UCSD-AML1 (cell line): ENCODE measurements around the gene CABP1.
"Not testable (repeated sequence)": the region's sequence is repeated elsewhere in the genome, so short reads cannot be mapped to it uniquely, and the experiment has no call there.

Source experiments
- DNase-seq: peaks from one replicate; lab custom pipeline; 2025; ENCODE audit not compliant: unreplicated experiment; lab: John Stamatoyannopoulos, UW

The CABP1 gene

GRCh38 chr12:120663741-120664140, 23.3 kb downstream of the CABP1 start:
- DNase-seq: no peak

DNA sequence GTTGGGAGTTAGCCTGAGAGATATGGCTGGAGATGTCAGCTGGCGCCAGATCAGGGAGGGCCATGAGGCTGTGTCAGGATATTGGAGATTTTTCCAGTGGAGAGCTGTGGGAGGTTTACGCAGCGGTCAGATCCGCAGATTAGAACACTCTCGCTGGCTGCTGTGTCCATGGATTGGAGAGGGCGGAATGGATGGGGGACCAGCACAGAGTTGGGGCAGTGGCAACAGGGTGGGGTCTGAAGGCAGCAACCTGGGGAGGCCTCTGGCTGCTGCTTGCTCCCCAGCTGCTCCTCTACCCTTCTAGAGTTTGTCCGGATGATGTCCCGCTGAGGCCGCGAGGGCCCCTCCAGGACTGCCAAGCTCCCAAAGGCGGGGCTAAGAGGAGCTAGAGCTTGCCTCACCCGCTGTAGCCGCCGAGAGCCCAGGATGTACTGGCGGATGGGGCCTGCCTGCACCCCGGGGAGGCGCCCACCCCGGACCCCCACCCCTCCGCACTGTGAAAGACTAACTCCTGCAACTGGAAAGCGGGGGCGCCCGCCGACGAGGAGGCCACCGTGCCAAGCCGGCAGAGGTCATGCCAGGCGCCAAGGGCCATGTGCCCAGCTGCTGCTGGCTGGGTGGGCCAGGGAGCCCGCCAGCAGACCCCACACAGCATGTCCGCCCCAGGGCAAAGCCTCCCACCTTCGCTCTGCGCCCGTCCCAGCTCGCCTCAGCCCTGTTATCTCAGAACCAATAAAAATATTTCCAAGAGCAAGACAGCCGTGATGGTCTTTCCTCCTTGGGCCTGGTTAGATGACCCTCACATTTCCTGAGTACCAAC, 26.4 kb downstream of the CABP1 start:
- no peak for DNase-seq

DNA sequence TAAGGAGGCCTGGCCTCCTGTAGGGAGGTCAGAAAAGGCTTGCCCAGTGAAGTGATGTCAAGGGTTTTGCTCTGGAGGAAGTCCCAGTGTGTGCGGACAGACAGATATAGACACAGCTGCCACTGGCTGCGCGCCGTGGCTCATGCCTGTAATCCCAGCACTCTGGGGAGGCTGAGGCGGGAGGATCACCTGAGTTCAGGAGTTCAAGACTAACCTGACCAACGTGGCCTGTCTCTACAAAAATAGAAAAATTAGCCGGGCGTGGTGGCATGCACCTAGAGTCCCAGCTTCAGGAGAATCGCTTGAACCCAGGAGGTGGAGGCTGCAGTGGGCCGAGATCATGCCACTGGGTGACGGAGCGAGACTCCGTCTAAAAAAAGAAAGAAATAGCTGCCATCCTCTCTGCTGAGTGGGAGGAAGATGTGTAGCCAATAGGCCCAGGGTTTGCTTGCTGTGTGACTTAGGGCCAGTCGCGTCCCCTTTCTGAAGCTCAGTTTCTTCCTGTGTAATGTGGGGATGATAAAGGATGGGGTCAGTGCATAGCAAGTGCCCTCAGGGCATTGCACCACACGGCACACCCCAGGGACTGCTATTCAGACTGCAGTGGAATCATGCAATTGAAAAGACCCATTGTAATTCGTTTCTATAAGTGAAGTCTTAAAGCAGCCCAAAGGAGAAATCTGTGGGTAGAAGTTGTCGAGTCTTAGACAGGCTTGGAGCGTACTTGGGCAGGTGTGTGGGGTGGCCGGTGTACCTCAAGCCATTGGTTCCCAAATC, 27.9 kb downstream of the CABP1 start:
- DNase-seq: no peak

GRCh38 chr12:120668868-120669840, 28.7 kb downstream of the CABP1 start:
- no peak for DNase-seq

DNA sequence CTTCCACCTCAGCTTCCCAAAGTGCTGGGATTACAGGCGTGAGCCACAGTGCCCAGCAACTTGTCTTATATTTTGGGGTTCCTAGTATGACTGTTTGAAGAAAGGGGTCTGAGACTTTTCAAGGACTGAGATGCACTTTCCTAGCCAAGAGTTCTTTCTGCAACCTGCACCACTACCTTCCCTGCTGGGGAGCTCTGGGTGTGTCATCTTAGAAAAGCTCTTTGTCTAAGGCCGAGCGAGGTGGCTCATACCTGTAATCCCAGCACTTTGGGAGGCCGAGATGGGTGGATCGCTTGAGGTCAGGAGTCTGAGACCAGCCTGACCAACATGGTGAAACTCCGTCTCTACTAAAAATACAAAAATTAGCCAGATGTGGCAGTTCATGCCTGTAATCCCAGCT, 29.8 kb downstream of the CABP1 start:
- DNase-seq: not testable (repeated sequence)

DNA sequence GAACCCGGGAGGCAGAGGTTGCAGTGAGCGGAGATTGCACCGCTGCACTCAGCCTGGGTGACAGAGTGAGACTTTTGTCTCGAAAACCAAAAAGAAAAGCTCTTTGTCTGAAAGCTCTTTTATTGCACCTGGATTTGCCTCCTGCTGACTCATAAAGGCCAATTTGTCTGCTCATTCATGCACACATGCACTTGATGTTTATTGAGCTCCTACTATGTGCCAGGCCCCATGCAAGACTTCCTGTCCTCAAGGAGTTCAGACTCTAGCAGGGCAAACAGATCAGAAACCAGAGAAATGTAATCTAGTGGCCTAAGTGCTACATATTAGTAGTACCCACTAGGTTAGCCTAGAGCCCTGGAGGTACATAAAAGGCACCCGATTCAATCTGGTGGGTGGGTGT, 30.2 kb downstream of the CABP1 start:
- no peak for DNase-seq

DNA sequence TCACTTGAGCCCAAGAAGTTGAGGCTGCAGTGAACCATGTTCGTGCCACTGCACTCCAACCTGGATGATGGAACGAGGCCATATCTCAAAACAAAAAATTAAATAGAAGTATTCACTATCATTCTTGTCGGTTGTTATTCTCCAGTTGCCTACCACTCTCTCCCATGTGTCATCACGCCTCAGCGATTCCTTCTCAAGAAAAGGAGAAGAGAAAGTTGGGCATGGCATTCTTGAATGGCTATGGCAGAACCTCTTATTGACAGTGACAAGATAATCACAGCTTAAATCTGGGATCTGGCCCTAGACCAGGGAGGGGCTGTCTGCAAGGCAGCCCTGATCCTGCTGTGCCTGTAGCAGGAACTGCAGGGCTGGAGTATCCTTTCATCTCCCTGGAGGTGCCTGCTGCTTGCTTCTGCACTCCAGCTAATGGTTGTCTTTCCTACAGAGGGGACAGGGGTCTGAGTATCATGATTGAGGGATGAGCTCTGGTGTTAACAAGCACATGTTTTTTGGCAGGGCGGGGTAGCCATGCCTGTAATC, 33.7 kb downstream of the CABP1 start:
- DNase-seq: no peak

- DNase-seq: no peak
Measured at GRCh38 chr12:120677765-120678473, 37.5 kb downstream of the CABP1 start.

GRCh38 chr12:120678572-120678971, 38.1 kb downstream of the CABP1 start:
- no peak for DNase-seq

DNA sequence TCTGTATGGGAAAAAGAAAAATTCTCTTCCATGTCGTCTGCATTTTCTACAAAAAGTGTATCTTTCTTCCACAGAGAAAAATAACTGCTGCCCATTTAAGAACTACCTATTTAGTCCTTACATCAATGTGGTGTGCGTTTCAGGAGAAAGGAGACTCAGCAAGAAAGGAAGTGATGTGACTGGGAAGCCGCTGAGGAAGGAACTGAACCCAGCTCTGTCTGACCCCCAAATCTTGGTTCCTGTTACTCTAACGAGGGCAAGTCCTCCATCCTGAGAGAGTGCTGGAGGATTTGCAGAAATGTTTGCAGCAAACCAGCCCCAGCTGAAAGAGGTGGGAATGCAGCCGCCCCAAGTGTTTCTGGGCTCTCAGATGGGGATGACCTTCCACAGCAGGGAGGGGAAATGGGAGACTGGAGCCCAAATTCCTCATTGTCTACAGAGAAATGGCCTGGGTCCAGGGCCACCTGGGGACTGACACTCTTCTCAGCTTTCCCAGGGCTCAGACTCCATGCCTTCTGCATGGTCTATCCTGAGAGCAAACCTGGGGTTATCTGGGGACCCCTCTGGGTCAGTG, 39.8 kb downstream of the CABP1 start:
- no peak for DNase-seq

DNA sequence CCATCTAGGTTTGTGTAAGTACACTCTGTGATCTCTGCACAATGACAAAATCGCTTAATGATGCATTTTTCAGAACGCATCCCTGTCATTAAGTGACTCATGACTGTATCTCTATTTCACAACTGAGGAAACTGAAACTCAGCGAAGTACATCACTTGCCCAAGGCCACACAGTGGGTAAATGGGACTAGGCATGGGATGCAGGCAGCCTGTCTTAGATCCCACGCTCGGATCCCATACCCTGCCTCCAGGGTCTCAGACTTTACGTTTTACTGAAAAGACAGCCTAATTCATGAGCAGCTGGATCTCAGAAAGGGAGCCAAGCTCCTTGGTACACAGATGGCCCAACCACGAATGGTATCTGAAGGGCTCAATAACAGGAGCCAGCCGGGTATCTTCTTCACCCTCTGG, 44.1 kb downstream of the CABP1 start:
- DNase-seq: no peak

DNA sequence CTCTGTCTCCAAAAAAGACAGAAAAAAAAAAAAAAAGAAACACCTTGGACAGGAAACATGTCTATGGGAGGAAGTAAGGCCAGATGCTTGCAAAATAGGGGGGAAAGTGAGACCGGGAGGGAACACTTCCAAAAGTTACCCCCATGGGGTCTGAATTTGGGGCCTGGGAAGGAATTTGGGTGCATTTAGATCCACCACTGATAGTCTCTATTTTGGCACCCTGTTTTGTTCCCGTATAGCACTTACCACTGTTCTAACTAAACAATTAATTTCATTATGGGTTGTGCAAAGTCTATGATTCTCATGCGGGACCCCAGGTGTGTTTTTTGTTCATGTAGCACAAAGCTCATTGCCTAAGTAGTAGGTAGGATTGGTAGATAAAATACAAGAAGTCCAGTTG, 45.1 kb downstream of the CABP1 start:
- no peak for DNase-seq

DNA sequence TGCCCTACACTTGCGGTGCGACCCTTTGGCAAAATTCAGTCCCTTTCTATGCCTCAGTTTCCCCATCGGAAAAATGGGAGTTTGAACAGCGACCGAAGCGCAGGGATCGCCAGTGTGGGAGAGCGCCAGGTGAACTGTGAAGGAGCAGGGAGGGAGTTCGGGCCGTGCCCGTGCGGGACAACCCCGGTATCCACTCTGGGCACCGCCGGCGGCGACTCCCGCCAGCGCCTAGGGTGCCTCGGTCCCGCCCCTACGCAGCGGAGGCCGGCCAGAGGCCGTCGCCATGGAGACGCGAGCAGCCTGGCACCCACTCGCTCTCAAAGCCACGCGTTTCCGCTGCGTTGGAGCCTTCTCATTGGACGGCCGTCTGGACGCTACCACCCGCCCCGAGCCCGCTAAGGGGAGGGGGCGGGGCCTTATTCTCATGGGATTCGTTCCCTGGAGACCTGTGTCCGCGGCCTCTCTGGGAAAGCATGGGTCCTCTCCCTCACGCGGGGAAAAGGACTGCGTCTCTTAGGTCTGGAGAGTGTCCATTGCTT, 45.8 kb downstream of the CABP1 start:
- peak; percentile 98 for DNase-seq

- DNase-seq: peak; percentile 99
Measured at GRCh38 chr12:120686690-120687577, 46.5 kb downstream of the CABP1 start, which contains the start of gene MLEC. Gene MLEC, plus strand, starts transcription at chr12:120687149. Its CDS starts 148 bp downstream, at chr12:120687297.

DNA sequence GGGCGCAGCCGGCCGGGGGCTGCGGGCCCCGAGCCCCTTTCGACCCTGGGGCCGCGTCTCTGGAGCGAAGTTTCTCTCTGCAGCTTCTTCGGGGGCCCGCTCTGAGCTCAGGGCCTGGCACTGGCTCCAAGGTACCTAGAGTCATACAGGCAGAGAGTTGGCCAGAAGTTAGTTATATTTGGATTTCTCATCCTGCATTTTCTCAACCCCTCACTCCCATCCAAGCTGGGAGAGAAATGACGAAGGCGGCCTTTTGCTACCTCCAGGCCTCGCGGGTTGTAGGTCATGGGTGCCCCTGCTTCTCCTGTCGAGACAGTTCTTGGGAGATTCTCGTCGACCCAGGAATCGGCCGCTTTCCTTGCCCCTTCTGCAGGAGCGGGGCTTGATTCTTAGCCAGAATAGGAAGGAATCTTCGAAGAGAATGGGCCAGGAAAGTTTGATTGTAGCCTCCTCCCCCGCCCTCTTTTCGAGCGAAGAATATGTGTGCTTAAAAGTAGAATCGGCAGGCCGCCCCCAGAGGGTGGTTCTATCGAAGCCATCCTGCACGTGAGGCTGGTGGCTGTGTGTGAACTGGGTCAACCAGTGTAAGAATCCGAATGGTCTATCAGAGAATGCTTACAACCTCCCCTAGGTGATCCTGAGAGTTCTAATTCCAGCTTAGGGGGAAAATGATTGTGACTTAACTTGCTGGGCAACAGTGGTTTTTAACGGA, 47.3 kb downstream of the CABP1 start:
- no peak for DNase-seq

- peak; percentile 29 for DNase-seq
Measured at GRCh38 chr12:120688527-120689071, 48.2 kb downstream of the CABP1 start.

DNA sequence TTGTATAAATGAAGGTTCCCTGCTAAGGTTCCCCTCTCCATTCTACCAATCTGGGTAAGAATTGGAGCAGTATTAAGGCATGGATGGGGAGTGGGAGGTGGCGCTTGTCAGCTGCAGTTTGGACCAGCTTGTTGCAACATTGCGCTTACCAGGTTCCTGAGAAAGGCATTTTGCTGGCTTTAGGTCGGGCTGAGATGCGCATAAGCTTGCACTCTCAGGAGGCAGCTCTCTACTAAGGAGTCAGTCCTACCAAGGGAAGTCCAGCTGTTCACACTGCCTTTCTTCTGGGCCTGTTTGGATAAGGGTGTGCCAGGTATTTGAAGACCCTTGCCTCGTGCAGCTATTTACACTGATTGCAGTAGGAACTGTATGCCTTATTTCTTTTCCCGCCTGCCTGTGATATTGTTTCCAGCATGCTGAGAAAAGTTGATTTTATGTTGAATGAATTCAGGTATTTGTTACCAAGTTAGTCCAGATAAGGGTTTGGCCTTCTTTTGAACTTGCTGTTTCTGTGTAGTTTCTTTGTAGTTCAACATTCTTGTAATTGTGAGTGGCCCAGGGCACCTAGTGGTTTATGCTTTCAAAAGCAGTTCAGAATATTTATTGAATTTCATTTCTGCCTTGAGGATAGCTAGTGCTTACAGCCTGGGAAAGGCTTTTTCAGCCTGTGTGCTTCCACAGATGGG, 49.1 kb downstream of the CABP1 start:
- DNase-seq: no peak
